Hepatocyte (in vitro differentiated cells): ENCODE measurements around the gene TAP1.
"Not testable (repeated sequence)": the region's sequence is repeated elsewhere in the genome, so short reads cannot be mapped to it uniquely, and the experiment has no call there.

Source experiments
- EZH2 ChIP-seq: fragments of 200-600 bp; sonication (generic); IDR thresholded peaks from 2 replicates; pipeline ENCODE4 v1.6.1; 2016; ENCODE audit warnings: antibody characterized with exemption, mild to moderate bottlenecking, borderline replicate concordance
- EZH2phosphoT487 ChIP-seq: fragments of 200-600 bp; sonication (generic); IDR thresholded peaks from one replicate; pipeline ENCODE4 v1.6.1; 2018; ENCODE audit warnings: antibody characterized with exemption, mild to moderate bottlenecking, low read depth, moderate library complexity; ENCODE audit not compliant: unreplicated experiment, severe bottlenecking
- TF ChIP-seq, protein P1 (sequence below): fragments of 200-600 bp; sonication (generic); IDR thresholded peaks from 2 replicates; pipeline ENCODE4 v1.5.1; 2016; ENCODE audit warnings: antibody characterized with exemption, mild to moderate bottlenecking; ENCODE audit not compliant: poor library complexity

DNA sequence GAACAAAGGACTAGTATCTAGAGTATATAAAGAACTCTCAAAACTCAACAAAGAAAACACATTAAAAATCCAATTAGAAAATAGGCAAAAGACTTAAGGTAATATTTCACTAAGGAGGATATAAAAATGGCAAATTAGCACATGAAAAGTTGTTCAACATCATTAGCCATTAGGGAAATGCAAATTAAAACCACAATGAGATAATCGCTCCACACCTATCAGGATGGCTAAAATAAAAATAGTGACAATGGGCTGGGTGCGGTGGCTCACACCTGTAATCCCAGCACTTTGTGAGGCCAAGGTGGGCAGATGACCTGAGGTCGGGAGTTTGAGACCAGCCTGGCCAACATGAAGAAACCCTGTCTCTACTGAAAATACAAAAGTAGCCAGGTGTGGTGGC lies 27.5 kb upstream of the TAP1 start:
- TF ChIP-seq, protein P1, sequence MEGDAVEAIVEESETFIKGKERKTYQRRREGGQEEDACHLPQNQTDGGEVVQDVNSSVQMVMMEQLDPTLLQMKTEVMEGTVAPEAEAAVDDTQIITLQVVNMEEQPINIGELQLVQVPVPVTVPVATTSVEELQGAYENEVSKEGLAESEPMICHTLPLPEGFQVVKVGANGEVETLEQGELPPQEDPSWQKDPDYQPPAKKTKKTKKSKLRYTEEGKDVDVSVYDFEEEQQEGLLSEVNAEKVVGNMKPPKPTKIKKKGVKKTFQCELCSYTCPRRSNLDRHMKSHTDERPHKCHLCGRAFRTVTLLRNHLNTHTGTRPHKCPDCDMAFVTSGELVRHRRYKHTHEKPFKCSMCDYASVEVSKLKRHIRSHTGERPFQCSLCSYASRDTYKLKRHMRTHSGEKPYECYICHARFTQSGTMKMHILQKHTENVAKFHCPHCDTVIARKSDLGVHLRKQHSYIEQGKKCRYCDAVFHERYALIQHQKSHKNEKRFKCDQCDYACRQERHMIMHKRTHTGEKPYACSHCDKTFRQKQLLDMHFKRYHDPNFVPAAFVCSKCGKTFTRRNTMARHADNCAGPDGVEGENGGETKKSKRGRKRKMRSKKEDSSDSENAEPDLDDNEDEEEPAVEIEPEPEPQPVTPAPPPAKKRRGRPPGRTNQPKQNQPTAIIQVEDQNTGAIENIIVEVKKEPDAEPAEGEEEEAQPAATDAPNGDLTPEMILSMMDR: not testable (repeated sequence)
- TF ChIP-seq EZH2, EZH2phosphoT487: not testable (repeated sequence)
